ENCODE results near the gene ANGPT4. TPM values are rescaled to one million over a fixed set of nuclear protein-coding genes. Genes with fewer than 3 reads are reported as not detected.
A peak's percentile ranks its signal among the peaks of the same experiment; 100 is the strongest.
"Not testable (repeated sequence)": the region's sequence is repeated elsewhere in the genome, so short reads cannot be mapped to it uniquely, and the experiment has no call there.

Gene ANGPT4
- total RNA-seq, 1 donor from 2014 or later = 0.12 TPM

- Mint-ChIP-seq H3K36me3 (ENCODE audit: low read depth) (no peaks in the 10 kb centered on the region), H3K4me1 (ENCODE audit: low read depth) (peaks cover 21% of the 10 kb centered on the region), H3K27ac (ENCODE audit: unreplicated experiment) (no peak overlapping the region), H3K9me3 (ENCODE audit: low read depth) (no peaks in the 10 kb centered on the region), H3K27me3 (ENCODE audit: low read depth) (peaks cover 4% of the 10 kb centered on the region), H3K4me3 (ENCODE audit: unreplicated experiment) (no peak overlapping the region)
- DNase-seq (ENCODE audit: low spot score) = no peak
- no peak for TF ChIP-seq CTCF (IDR thresholded peaks at IDR 0.05)
Measured at GRCh38 chr20:909641-910040, 6.5 kb downstream of the ANGPT4 start.

GRCh38 chr20:906703-907270, 9.3 kb downstream of the ANGPT4 start:
- Mint-ChIP-seq H3K36me3 (ENCODE audit: low read depth) (no peaks in the 10 kb centered on the region), H3K27ac (ENCODE audit: unreplicated experiment) (no peak overlapping the region), H3K4me3 (ENCODE audit: unreplicated experiment) (no peak overlapping the region), H3K4me1 (ENCODE audit: low read depth) (peaks cover 20% of the 10 kb centered on the region), H3K9me3 (ENCODE audit: low read depth) (no peaks in the 10 kb centered on the region), H3K27me3 (ENCODE audit: low read depth) (peaks cover 4% of the 10 kb centered on the region)
- TF ChIP-seq CTCF (IDR thresholded peaks at IDR 0.05) = no peak
- no peak for DNase-seq (ENCODE audit: low spot score)

GRCh38 chr20:906001-906520, 10.1 kb downstream of the ANGPT4 start:
- H3K4me1 Mint-ChIP-seq (ENCODE audit: low read depth) = peaks cover 13% of the 10 kb centered on the region
- TF ChIP-seq CTCF (IDR thresholded peaks at IDR 0.05) = no peak

GRCh38 chr20:905396-905961, 10.7 kb downstream of the ANGPT4 start:
- DNase-seq (ENCODE audit: low spot score) = no peak
- no peak overlapping the region for H3K27ac Mint-ChIP-seq (ENCODE audit: unreplicated experiment)
- H3K4me1 Mint-ChIP-seq (ENCODE audit: low read depth) = peaks cover 7% of the 10 kb centered on the region
- H3K36me3 Mint-ChIP-seq (ENCODE audit: low read depth) = no peaks in the 10 kb centered on the region
- TF ChIP-seq CTCF (IDR thresholded peaks at IDR 0.05) = no peak
- H3K4me3 Mint-ChIP-seq (ENCODE audit: unreplicated experiment) = no peak overlapping the region
- no peaks in the 10 kb centered on the region for H3K9me3 Mint-ChIP-seq (ENCODE audit: low read depth)
- peaks cover 4% of the 10 kb centered on the region for H3K27me3 Mint-ChIP-seq (ENCODE audit: low read depth)

More at GRCh38 chr20:906001-906520, 10.1 kb downstream of the ANGPT4 start:
- Mint-ChIP-seq H3K36me3 (ENCODE audit: low read depth) (no peaks in the 10 kb centered on the region), H3K27ac (ENCODE audit: unreplicated experiment) (no peak overlapping the region), H3K4me3 (ENCODE audit: unreplicated experiment) (no peak overlapping the region), H3K27me3 (ENCODE audit: low read depth) (peaks cover 2% of the 10 kb centered on the region), H3K9me3 (ENCODE audit: low read depth) (no peaks in the 10 kb centered on the region)
- no peak for DNase-seq (ENCODE audit: low spot score)

GRCh38 chr20:904039-904545, 12.0 kb downstream of the ANGPT4 start:
- no peak overlapping the region for H3K27ac Mint-ChIP-seq (ENCODE audit: unreplicated experiment)

GRCh38 chr20:897436-897835, 18.7 kb downstream of the ANGPT4 start:
- H3K27me3 Mint-ChIP-seq (ENCODE audit: low read depth) = peaks cover 26% of the 10 kb centered on the region
- not testable (repeated sequence) for H3K27ac Mint-ChIP-seq (ENCODE audit: unreplicated experiment); H3K4me3 Mint-ChIP-seq (ENCODE audit: unreplicated experiment); H3K4me1 Mint-ChIP-seq (ENCODE audit: low read depth); H3K9me3 Mint-ChIP-seq (ENCODE audit: low read depth); H3K36me3 Mint-ChIP-seq (ENCODE audit: low read depth)
- DNase-seq (ENCODE audit: low spot score) = peak; percentile 33

More at GRCh38 chr20:904039-904545, 12.0 kb downstream of the ANGPT4 start:
- no peak for DNase-seq (ENCODE audit: low spot score)
- no peak for TF ChIP-seq CTCF (IDR thresholded peaks at IDR 0.05)
- no peak overlapping the region for H3K4me3 Mint-ChIP-seq (ENCODE audit: unreplicated experiment)
- H3K36me3 Mint-ChIP-seq (ENCODE audit: low read depth) = peaks cover 3% of the 10 kb centered on the region
- no peaks in the 10 kb centered on the region for H3K4me1 Mint-ChIP-seq (ENCODE audit: low read depth)
- no peaks in the 10 kb centered on the region for H3K9me3 Mint-ChIP-seq (ENCODE audit: low read depth)
- peaks cover 10% of the 10 kb centered on the region for H3K27me3 Mint-ChIP-seq (ENCODE audit: low read depth)

Measured in chondrocyte (in vitro differentiated cells).